WERI-Rb-1 (cell line): ENCODE results near the gene PRL.

Experiments
- DNase-seq: peaks from one replicate; pipeline ENCODE4 v3.0.0-alpha.2; 2020
- H3K27ac ChIP-seq: fragments of 250-450 bp; sonication (Bioruptor Pico); 2 replicates; pipeline ENCODE4 v1.5.1; 2020; ENCODE audit warnings: mild to moderate bottlenecking, moderate library complexity
- H3K27me3 ChIP-seq: fragments of 250-450 bp; sonication (Bioruptor Pico); 2 replicates; pipeline ENCODE4 v1.5.1; 2021; ENCODE audit warnings: mild to moderate bottlenecking, low read depth, moderate library complexity; ENCODE audit not compliant: insufficient read depth, severe bottlenecking
- H3K36me3 ChIP-seq: fragments of 250-450 bp; sonication (Bioruptor Pico); 2 replicates; pipeline ENCODE4 v1.5.1; 2020; ENCODE audit warnings: mild to moderate bottlenecking, moderate library complexity
- H3K4me3 ChIP-seq: 2 replicates; pipeline ENCODE4 v1.5.1; 2011; ENCODE audit warnings: low read depth, mild to moderate bottlenecking, control low read depth, low read length
- H3K9me3 ChIP-seq: fragments of 250-450 bp; sonication (Bioruptor Pico); 2 replicates; pipeline ENCODE4 v1.5.1; 2021; ENCODE audit warnings: mild to moderate bottlenecking, moderate library complexity; ENCODE audit not compliant: severe bottlenecking
- CTCF ChIP-seq: IDR thresholded peaks from 2 replicates; pipeline ENCODE4 v1.5.1; 2011; ENCODE audit warnings: low read depth, mild to moderate bottlenecking, control low read depth, inconsistent platforms, low read length

PRL gene

DNA sequence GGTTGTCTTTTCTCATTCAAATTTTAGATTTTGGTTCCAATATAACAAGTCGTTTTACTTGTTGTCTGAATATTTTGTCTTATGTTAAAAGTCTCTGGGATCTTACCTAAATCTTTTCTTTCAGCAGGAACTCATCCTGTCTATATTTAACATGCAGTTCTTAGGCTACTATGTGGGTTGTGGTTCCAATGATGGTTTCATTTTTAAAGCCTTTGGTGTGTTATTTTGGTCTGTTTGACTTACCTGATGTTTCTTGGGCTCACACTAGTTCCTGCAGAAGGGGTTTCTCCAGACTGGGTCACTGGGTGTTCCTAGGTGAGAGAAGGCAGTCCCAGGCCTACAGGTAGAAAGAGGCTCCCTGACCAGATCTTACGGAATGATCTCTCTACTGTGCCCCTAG lies 17.4 kb downstream of the PRL start:
- no peak for DNase-seq
- Histone ChIP-seq H3K36me3 (no peaks in the 10 kb centered on the region), H3K27me3 (no peaks in the 10 kb centered on the region), H3K9me3 (no peaks in the 10 kb centered on the region), H3K4me3 (no peak overlapping the region), H3K27ac (no peak overlapping the region)
- TF ChIP-seq CTCF: no peak

DNA sequence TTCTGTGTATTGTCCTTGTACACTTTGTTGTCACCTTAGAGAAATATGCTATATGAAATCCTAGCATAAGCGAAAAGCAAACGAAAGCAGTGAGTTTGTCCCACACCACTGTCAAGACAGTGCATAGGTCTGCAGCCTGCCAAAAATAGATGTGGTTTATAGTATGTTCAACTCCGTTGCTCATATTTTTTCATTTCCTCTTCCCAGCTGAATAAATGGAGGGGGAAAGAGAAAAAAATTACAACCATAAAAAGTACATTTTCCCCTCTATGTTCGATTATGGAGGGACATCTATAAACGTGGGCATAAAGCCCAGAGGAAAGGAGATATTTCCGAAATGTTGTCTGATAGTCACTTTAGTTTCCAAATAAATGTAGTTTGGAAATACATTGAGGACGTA lies 25.8 kb downstream of the PRL start:
- Histone ChIP-seq H3K27ac (no peak overlapping the region), H3K9me3 (no peaks in the 10 kb centered on the region), H3K4me3 (no peak overlapping the region), H3K27me3 (no peaks in the 10 kb centered on the region), H3K36me3 (no peaks in the 10 kb centered on the region)
- no peak for TF ChIP-seq CTCF
- DNase-seq: no peak

DNA sequence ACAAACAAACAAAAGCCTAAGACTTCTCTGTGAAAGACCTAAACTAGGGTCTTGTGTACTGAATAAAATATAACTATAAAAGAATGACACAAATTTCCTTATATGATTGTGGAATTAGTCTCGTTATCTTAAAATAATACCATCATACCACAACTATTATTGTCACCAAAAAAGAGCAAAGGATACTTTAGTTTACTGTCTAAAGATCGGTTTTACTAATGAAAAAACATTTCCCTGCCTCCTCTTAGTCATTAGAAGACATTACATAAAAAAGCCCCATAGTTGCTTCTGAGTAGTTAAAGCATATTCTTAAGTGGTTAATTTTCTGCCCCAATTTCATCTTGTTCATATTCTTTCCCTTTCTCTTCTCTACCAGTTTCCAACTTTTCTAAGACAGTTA lies 33.1 kb downstream of the PRL start:
- Histone ChIP-seq H3K4me3 (no peak overlapping the region), H3K27ac (no peak overlapping the region), H3K27me3 (no peaks in the 10 kb centered on the region), H3K36me3 (no peaks in the 10 kb centered on the region), H3K9me3 (no peaks in the 10 kb centered on the region)
- no peak for TF ChIP-seq CTCF
- DNase-seq: no peak

- H3K27ac ChIP-seq: no peak overlapping the region
- no peak overlapping the region for H3K4me3 ChIP-seq
- H3K36me3 ChIP-seq: no peaks in the 10 kb centered on the region
- DNase-seq: no peak
- no peaks in the 10 kb centered on the region for H3K27me3 ChIP-seq
- TF ChIP-seq CTCF: no peak
- no peaks in the 10 kb centered on the region for H3K9me3 ChIP-seq
Observed at GRCh38 chr6:22254886-22255285, 42.0 kb downstream of the PRL start.

- DNase-seq: no peak
- TF ChIP-seq CTCF: no peak
- Histone ChIP-seq H3K27me3 (no peaks in the 10 kb centered on the region), H3K27ac (no peak overlapping the region), H3K4me3 (no peak overlapping the region), H3K9me3 (no peaks in the 10 kb centered on the region), H3K36me3 (no peaks in the 10 kb centered on the region)
Observed at GRCh38 chr6:22253955-22254655, 42.7 kb downstream of the PRL start.

DNA sequence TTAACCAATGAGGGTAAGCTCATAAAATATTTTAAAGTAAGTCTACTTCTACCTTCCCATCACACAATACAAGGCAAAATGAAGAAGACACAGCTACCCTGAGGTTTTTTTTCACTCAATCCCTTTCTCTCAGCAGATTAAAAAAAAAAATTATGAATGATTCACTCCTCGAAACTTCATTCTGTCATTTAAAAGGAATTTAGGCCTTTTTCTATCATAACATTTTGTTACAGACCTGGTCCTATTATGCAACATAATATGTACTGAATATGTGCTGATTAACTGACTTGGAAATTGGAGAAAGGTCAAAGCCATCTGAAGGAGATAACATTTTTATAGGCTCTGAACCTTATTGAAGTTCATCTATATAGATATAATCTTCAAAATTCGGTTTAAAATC lies 45.5 kb downstream of the PRL start:
- TF ChIP-seq CTCF: no peak
- no peaks in the 10 kb centered on the region for H3K9me3 ChIP-seq
- no peak overlapping the region; the same call in 1 of the 2 replicates for H3K27ac ChIP-seq
- no peak overlapping the region for H3K4me3 ChIP-seq
- DNase-seq: no peak
- H3K27me3 ChIP-seq: no peaks in the 10 kb centered on the region
- H3K36me3 ChIP-seq: no peaks in the 10 kb centered on the region
